Endodermal cell (in vitro differentiated cells): ENCODE data around the gene TXNRD3. TPM values are rescaled to one million over a fixed set of nuclear protein-coding genes. Genes with fewer than 3 reads are reported as not detected.

Experiments
- DNase-seq: peaks from one replicate; pipeline ENCODE4 v3.0.0-alpha.2; 2017
- H3K27ac ChIP-seq: 2 replicates; pipeline ENCODE4 v1.5.1; 2013; ENCODE audit warnings: mild to moderate bottlenecking, low read depth, low read length, moderate library complexity
- H3K27me3 ChIP-seq: 2 replicates; pipeline ENCODE4 v1.6.1; 2013; ENCODE audit warnings: mild to moderate bottlenecking, low read length, moderate library complexity; ENCODE audit not compliant: insufficient read depth, control insufficient read depth, poor library complexity, severe bottlenecking
- H3K36me3 ChIP-seq: 2 replicates; pipeline ENCODE4 v1.7.0; 2013; ENCODE audit warnings: mild to moderate bottlenecking, low read length, moderate library complexity; ENCODE audit not compliant: control insufficient read depth, insufficient read depth
- H3K4me1 ChIP-seq: one replicate; pipeline ENCODE4 v1.7.0; 2013; ENCODE audit warnings: low read length; ENCODE audit not compliant: control insufficient read depth, insufficient read depth
- H3K4me3 ChIP-seq: 2 replicates; pipeline ENCODE4 v1.5.1; 2013; ENCODE audit warnings: mild to moderate bottlenecking, low read length, moderate library complexity
- H3K9ac ChIP-seq: 2 replicates; pipeline ENCODE4 v1.6.1; 2013; ENCODE audit warnings: mild to moderate bottlenecking, low read length, moderate library complexity; ENCODE audit not compliant: poor library complexity, severe bottlenecking; ENCODE audit errors: extremely low read depth
- H3K9me3 ChIP-seq: 2 replicates; pipeline ENCODE4 v1.6.1; 2013; ENCODE audit warnings: mild to moderate bottlenecking, low read length, moderate library complexity; ENCODE audit not compliant: control insufficient read depth
- H3K27ac Mint-ChIP-seq: 2 replicates; pipeline ENCODE4 v1.8.0; 2020; ENCODE audit warnings: mixed read lengths
- H3K27me3 Mint-ChIP-seq: 2 replicates; pipeline ENCODE4 v1.8.0; 2021; ENCODE audit warnings: mild to moderate bottlenecking, mixed read lengths; ENCODE audit not compliant: insufficient read depth
- H3K36me3 Mint-ChIP-seq: 2 replicates; pipeline ENCODE4 v1.8.0; 2020; ENCODE audit warnings: low read depth, mixed read lengths
- H3K4me1 Mint-ChIP-seq: 2 replicates; pipeline ENCODE4 v1.8.0; 2020; ENCODE audit warnings: mixed read lengths
- H3K4me3 Mint-ChIP-seq: 2 replicates; pipeline ENCODE4 v1.8.0; 2020; ENCODE audit warnings: mild to moderate bottlenecking, moderate library complexity, mixed read lengths
- H3K9me3 Mint-ChIP-seq: 2 replicates; pipeline ENCODE4 v1.8.0; 2020; ENCODE audit warnings: mild to moderate bottlenecking, mixed read lengths
- WGBS, 2 experiments: methylation state at CpG; one replicate each; pipeline versions ENCODE4 v1.1.5 to v1.1.7; 2013; ENCODE audit warnings: missing lambda C conversion rate in 2 of 2, mixed read lengths in 1 of 2; ENCODE audit not compliant: insufficient coverage in 1 of 2, insufficient read length in 1 of 2; 5-methylcytosine and 5-hydroxymethylcytosine counted together
- total RNA-seq, 2 donors: library from RNA; stranded (reverse); fragmentation: NEBNext Ultra II Directional in 1 of 2; extraction: Animal tissue kit (Norgen Biotek cat#: 25700) in 1 of 2; gene quantifications; 2 replicates in 1 of 2; 3 replicates in 1 of 2; pipeline ENCODE4 v1.2.1, GENCODE V29; 2021
- TF ChIP-seq, protein P1 (sequence below): fragments of 200-600 bp; sonication (generic); conservative IDR thresholded peaks from 2 replicates; pipeline ENCODE4 v1.5.0; 2021; ENCODE audit warnings: antibody characterized with exemption, mild to moderate bottlenecking

The TXNRD3 gene
- total RNA-seq, 2 donors from 2014 or later = 13.1 to 18.1 TPM

DNA sequence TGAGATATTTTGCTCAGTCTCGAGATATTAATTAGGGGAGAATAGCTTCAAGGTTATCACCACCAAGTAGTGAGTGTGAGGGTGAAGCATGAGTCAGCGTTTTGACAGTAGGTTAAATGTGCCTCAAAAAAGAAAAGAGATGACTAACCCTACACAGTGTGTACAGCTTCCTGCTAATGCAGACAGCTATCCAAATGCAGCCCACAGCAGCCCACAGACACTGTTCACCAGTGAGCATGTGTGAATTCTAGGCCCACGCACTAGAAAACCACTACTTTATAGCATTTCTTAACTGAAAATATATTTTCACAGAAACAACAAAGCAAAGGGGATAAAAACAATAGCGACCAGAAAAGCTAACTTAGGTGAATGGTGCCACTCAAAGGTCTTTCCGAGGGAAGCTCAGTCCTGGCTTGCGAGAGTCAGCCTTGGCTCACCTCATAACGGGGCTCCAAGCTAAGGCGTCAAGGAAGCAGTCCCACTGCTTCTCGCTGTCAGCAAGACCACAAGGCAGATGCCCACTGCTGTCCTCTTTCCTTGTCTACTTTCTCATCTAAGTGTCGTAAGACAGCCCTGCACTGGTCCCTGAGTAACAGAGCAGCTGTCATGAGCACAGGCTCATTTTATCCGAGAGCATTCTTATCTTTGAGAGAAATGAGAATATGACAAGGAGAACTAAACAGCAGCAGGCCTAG is 47.6 kb downstream of the TXNRD3 start:
- H3K9me3 Mint-ChIP-seq = no peaks in the 10 kb centered on the region
- no peak overlapping the region for H3K27ac Mint-ChIP-seq
- H3K36me3 ChIP-seq = peaks cover 8% of the 10 kb centered on the region
- H3K27me3 ChIP-seq = no peaks in the 10 kb centered on the region
- no peaks in the 10 kb centered on the region for H3K4me1 Mint-ChIP-seq
- WGBS, 2 experiments = 93 to 97% methylated on average over 9 to 11 of the region's 11 CpGs
- no peak overlapping the region for H3K9ac ChIP-seq
- H3K27ac ChIP-seq = no peak overlapping the region
- H3K4me1 ChIP-seq = no peaks in the 10 kb centered on the region
- no peak overlapping the region for H3K4me3 Mint-ChIP-seq
- no peaks in the 10 kb centered on the region for H3K9me3 ChIP-seq
- DNase-seq = no peak
- peaks cover 30% of the 10 kb centered on the region for H3K36me3 Mint-ChIP-seq
- H3K4me3 ChIP-seq = no peak overlapping the region
- TF ChIP-seq, protein P1, sequence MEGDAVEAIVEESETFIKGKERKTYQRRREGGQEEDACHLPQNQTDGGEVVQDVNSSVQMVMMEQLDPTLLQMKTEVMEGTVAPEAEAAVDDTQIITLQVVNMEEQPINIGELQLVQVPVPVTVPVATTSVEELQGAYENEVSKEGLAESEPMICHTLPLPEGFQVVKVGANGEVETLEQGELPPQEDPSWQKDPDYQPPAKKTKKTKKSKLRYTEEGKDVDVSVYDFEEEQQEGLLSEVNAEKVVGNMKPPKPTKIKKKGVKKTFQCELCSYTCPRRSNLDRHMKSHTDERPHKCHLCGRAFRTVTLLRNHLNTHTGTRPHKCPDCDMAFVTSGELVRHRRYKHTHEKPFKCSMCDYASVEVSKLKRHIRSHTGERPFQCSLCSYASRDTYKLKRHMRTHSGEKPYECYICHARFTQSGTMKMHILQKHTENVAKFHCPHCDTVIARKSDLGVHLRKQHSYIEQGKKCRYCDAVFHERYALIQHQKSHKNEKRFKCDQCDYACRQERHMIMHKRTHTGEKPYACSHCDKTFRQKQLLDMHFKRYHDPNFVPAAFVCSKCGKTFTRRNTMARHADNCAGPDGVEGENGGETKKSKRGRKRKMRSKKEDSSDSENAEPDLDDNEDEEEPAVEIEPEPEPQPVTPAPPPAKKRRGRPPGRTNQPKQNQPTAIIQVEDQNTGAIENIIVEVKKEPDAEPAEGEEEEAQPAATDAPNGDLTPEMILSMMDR = no peak
- no peaks in the 10 kb centered on the region for H3K27me3 Mint-ChIP-seq

DNA sequence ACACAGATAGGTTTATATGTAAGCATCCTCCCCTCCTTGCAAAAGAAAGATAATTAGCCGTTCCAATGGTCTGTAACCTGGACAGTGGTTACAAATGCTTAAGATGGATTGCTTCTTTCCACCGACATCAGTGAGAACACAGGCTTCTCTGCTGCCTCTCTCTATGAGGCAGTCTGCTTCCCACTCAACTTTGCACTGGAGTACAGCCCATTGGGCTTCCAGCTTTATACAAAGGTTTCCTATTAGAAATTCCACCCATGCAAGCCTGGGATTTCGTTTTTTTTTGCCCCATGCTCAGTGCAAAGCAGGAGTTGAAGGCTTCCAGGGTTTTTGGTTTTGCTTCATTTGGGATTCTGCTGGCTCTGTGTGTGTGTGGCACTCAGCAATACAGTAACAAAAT is 48.9 kb downstream of the TXNRD3 start:
- H3K36me3 ChIP-seq = peaks cover 8% of the 10 kb centered on the region
- DNase-seq = no peak
- Mint-ChIP-seq H3K36me3 (peaks cover 29% of the 10 kb centered on the region), H3K27me3 (no peaks in the 10 kb centered on the region), H3K27ac (no peak overlapping the region), H3K9me3 (no peaks in the 10 kb centered on the region), H3K4me3 (no peak overlapping the region), H3K4me1 (no peaks in the 10 kb centered on the region)
- H3K27me3 ChIP-seq = no peaks in the 10 kb centered on the region
- no peak overlapping the region for H3K9ac ChIP-seq
- no peaks in the 10 kb centered on the region for H3K4me1 ChIP-seq
- TF ChIP-seq, protein P1 = no peak
- WGBS, 2 experiments = 82 to 89% methylated on average over 3 of the region's 3 CpGs
- H3K4me3 ChIP-seq = no peak overlapping the region
- no peaks in the 10 kb centered on the region for H3K9me3 ChIP-seq
- H3K27ac ChIP-seq = no peak overlapping the region

DNA sequence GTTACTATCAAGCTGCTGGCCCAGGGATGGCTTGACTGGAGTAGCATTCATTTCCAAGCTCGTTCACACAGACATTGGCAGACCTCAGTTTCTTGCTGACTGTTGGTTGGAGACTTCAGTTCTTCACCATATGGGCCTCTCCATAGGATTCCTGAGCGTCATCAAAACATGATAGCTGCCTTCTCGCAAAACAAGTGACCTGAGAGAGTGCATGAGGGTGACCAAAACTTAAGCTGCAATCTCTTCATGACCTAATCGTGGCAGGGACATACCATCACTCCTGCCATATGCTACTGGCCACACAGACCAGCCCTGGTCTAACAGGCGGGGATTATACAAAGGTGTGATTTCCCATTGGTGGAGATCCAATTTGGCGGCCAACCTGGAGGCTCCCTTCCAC is 50.2 kb downstream of the TXNRD3 start:
- H3K9me3 ChIP-seq = no peaks in the 10 kb centered on the region
- WGBS, 2 experiments = 86 to 90% methylated on average over 4 to 6 of the region's 6 CpGs
- DNase-seq = no peak
- Mint-ChIP-seq H3K27ac (no peak overlapping the region), H3K4me1 (no peaks in the 10 kb centered on the region), H3K9me3 (no peaks in the 10 kb centered on the region), H3K4me3 (no peak overlapping the region), H3K36me3 (peaks cover 24% of the 10 kb centered on the region), H3K27me3 (no peaks in the 10 kb centered on the region)
- H3K4me1 ChIP-seq = no peaks in the 10 kb centered on the region
- no peaks in the 10 kb centered on the region for H3K27me3 ChIP-seq
- no peak overlapping the region for H3K4me3 ChIP-seq
- no peak overlapping the region for H3K27ac ChIP-seq
- H3K36me3 ChIP-seq = peaks cover 8% of the 10 kb centered on the region
- TF ChIP-seq, protein P1 = no peak
- H3K9ac ChIP-seq = no peak overlapping the region
